Stimulated activated naive B cell treated with anti-CD40 and anti-IgM and Interleukin-4, amounts not matched to agents 10 μg/mL and 1 μg/mL and 100 μg/mL, for 72 hours (primary cell): Measurements from ENCODE around the gene GRIN2D.
A peak's percentile ranks its signal among the peaks of the same experiment; 100 is the strongest.

Experiments
- ATAC-seq, 2 donors: fragments of 150-1000 bp; cut with Tn5 transposase; replicated peaks; 2 replicates each; pipeline ENCODE4 v1.10.0; 2021; ENCODE audit warnings: moderate library complexity in 1 of 2
- DNase-seq: peaks from one replicate; pipeline ENCODE4 v3.0.0; 2021
- H3K27ac Mint-ChIP-seq: one replicate; pipeline ENCODE4 v1.8.0; 2022; ENCODE audit warnings: mild to moderate bottlenecking, mixed read lengths
- H3K27me3 Mint-ChIP-seq, 2 donors: one replicate each; pipeline ENCODE4 v1.8.0; 2022; ENCODE audit warnings: mixed read lengths in 2 of 2
- H3K36me3 Mint-ChIP-seq, 2 donors: one replicate each; pipeline ENCODE4 v1.8.0; 2022; ENCODE audit warnings: mixed read lengths in 2 of 2, mild to moderate bottlenecking in 1 of 2
- H3K4me1 Mint-ChIP-seq, 2 donors: one replicate each; pipeline ENCODE4 v1.8.0; 2022; ENCODE audit warnings: mixed read lengths in 2 of 2, mild to moderate bottlenecking in 1 of 2
- H3K4me3 Mint-ChIP-seq, 2 donors: one replicate each; pipeline ENCODE4 v1.8.0; 2022; ENCODE audit warnings: mild to moderate bottlenecking in 2 of 2, mixed read lengths in 2 of 2, moderate library complexity in 1 of 2
- H3K9me3 Mint-ChIP-seq, 2 donors: one replicate each; pipeline ENCODE4 v1.8.0; 2022; ENCODE audit warnings: mixed read lengths in 2 of 2, mild to moderate bottlenecking in 1 of 2

The GRIN2D gene

GRCh38 chr19:48397263-48398101 is 4.0 kb downstream of the GRIN2D start:
- Mint-ChIP-seq H3K4me3 (peak overlapping the region; percentile 81 to 85), H3K27ac (peak overlapping the region; percentile 85), H3K27me3 (peaks cover 46 to 47% of the 10 kb centered on the region in 2 donors), H3K36me3 (peaks cover 1 to 10% of the 10 kb centered on the region in 2 donors), H3K9me3 (peaks cover 8 to 10% of the 10 kb centered on the region in 2 donors), H3K4me1 (peaks cover 38 to 58% of the 10 kb centered on the region in 2 donors)
- ATAC-seq (no peak), DNase-seq (no peak)

GRCh38 chr19:48398102-48398374 is 4.6 kb downstream of the GRIN2D start:
- Mint-ChIP-seq H3K27ac (peak overlapping the region; percentile 85), H3K36me3 (peaks cover 1 to 10% of the 10 kb centered on the region in 2 donors), H3K27me3 (peaks cover 41 to 47% of the 10 kb centered on the region in 2 donors), H3K4me3 (peak overlapping the region; percentile 81 to 85), H3K9me3 (peaks cover 8 to 10% of the 10 kb centered on the region in 2 donors), H3K4me1 (peaks cover 35 to 54% of the 10 kb centered on the region in 2 donors)
- DNase-seq (no peak), ATAC-seq (no peak)

- Mint-ChIP-seq H3K27me3 (peaks cover 41 to 46% of the 10 kb centered on the region in 2 donors), H3K27ac (no peak overlapping the region), H3K4me3 (peak overlapping the region; percentile 81 to 85), H3K9me3 (peaks cover 8 to 10% of the 10 kb centered on the region in 2 donors), H3K4me1 (peaks cover 38 to 59% of the 10 kb centered on the region in 2 donors), H3K36me3 (peaks cover 1 to 10% of the 10 kb centered on the region in 2 donors)
- peak; percentile 62 to 81 for ATAC-seq
- peak; percentile 75 for DNase-seq
Measured at GRCh38 chr19:48398375-48399235, 5.1 kb downstream of the GRIN2D start.

GRCh38 chr19:48400018-48400742 is 6.7 kb downstream of the GRIN2D start:
- Mint-ChIP-seq H3K4me3 (peak overlapping the region in 1 of 2 donors; percentile 44), H3K27me3 (peaks cover 27 to 30% of the 10 kb centered on the region in 2 donors), H3K27ac (no peak overlapping the region), H3K9me3 (peaks cover 8 to 10% of the 10 kb centered on the region in 2 donors), H3K4me1 (peaks cover 27 to 46% of the 10 kb centered on the region in 2 donors), H3K36me3 (peaks cover 1 to 10% of the 10 kb centered on the region in 2 donors)
- peak; percentile 13 to 37 for ATAC-seq
- DNase-seq: no peak

- H3K4me1 Mint-ChIP-seq: peaks cover 21 to 40% of the 10 kb centered on the region in 2 donors
- DNase-seq (no peak), ATAC-seq (no peak)
- no peak overlapping the region for H3K27ac Mint-ChIP-seq
- no peak overlapping the region for H3K4me3 Mint-ChIP-seq
- H3K9me3 Mint-ChIP-seq: peaks cover 9 to 13% of the 10 kb centered on the region in 2 donors
- peaks cover 25 to 27% of the 10 kb centered on the region in 2 donors for H3K27me3 Mint-ChIP-seq
- peaks cover 1 to 13% of the 10 kb centered on the region in 2 donors for H3K36me3 Mint-ChIP-seq
Measured at GRCh38 chr19:48401287-48401686, 7.8 kb downstream of the GRIN2D start.

GRCh38 chr19:48403606-48404005 is 10.1 kb downstream of the GRIN2D start:
- H3K27me3 Mint-ChIP-seq: peaks cover 21 to 22% of the 10 kb centered on the region in 2 donors
- H3K9me3 Mint-ChIP-seq: peaks cover 9 to 13% of the 10 kb centered on the region in 2 donors
- no peak overlapping the region for H3K4me3 Mint-ChIP-seq
- DNase-seq: no peak
- ATAC-seq: peak; percentile 80 to 82
- no peak overlapping the region for H3K27ac Mint-ChIP-seq
- peaks cover 10 to 25% of the 10 kb centered on the region in 2 donors for H3K4me1 Mint-ChIP-seq
- H3K36me3 Mint-ChIP-seq: peaks cover 0 to 7% of the 10 kb centered on the region in 2 donors

GRCh38 chr19:48405010-48405659 is 11.7 kb downstream of the GRIN2D start:
- ATAC-seq (no peak), DNase-seq (no peak)
- no peak overlapping the region for H3K4me3 Mint-ChIP-seq
- peaks cover 7 to 11% of the 10 kb centered on the region in 2 donors for H3K4me1 Mint-ChIP-seq
- no peak overlapping the region for H3K27ac Mint-ChIP-seq
- peaks cover 1 to 3% of the 10 kb centered on the region in 2 donors for H3K9me3 Mint-ChIP-seq
- H3K27me3 Mint-ChIP-seq: peaks cover 25 to 32% of the 10 kb centered on the region in 2 donors
- H3K36me3 Mint-ChIP-seq: peaks cover 0 to 3% of the 10 kb centered on the region in 2 donors

GRCh38 chr19:48405850-48406249 is 12.4 kb downstream of the GRIN2D start:
- peaks cover 7 to 11% of the 10 kb centered on the region in 2 donors for H3K4me1 Mint-ChIP-seq
- H3K4me3 Mint-ChIP-seq: no peak overlapping the region
- peaks cover 30 to 39% of the 10 kb centered on the region in 2 donors for H3K27me3 Mint-ChIP-seq
- DNase-seq (no peak), ATAC-seq (peak; percentile 29 to 58)
- H3K9me3 Mint-ChIP-seq: peaks cover 1 to 3% of the 10 kb centered on the region in 2 donors
- no peak overlapping the region for H3K27ac Mint-ChIP-seq
- H3K36me3 Mint-ChIP-seq: peaks cover 0 to 3% of the 10 kb centered on the region in 2 donors

- H3K4me1 Mint-ChIP-seq: peaks cover 16 to 30% of the 10 kb centered on the region in 2 donors
- no peak overlapping the region for H3K27ac Mint-ChIP-seq
- no peak overlapping the region for H3K4me3 Mint-ChIP-seq
- peaks cover 0 to 1% of the 10 kb centered on the region in 2 donors for H3K9me3 Mint-ChIP-seq
- ATAC-seq (no peak), DNase-seq (no peak)
- H3K27me3 Mint-ChIP-seq: peaks cover 55 to 74% of the 10 kb centered on the region in 2 donors
- H3K36me3 Mint-ChIP-seq: peaks cover 0 to 2% of the 10 kb centered on the region in 2 donors
Measured at GRCh38 chr19:48413879-48414587, 20.6 kb downstream of the GRIN2D start.

GRCh38 chr19:48415395-48415794 is 21.9 kb downstream of the GRIN2D start:
- peaks cover 18 to 35% of the 10 kb centered on the region in 2 donors for H3K4me1 Mint-ChIP-seq
- H3K9me3 Mint-ChIP-seq: peaks cover 0 to 1% of the 10 kb centered on the region in 2 donors
- peak overlapping the region; percentile 20 for H3K27ac Mint-ChIP-seq
- peaks cover 54 to 70% of the 10 kb centered on the region in 2 donors for H3K27me3 Mint-ChIP-seq
- peak overlapping the region in 1 of 2 donors; percentile 28 for H3K4me3 Mint-ChIP-seq
- ATAC-seq (peak; percentile 40 to 60), DNase-seq (no peak)
- peaks cover 0 to 2% of the 10 kb centered on the region in 2 donors for H3K36me3 Mint-ChIP-seq

- Mint-ChIP-seq H3K4me3 (peak overlapping the region in 1 of 2 donors; percentile 22), H3K4me1 (peaks cover 18 to 35% of the 10 kb centered on the region in 2 donors), H3K27ac (no peak overlapping the region)
Measured at GRCh38 chr19:48415806-48416221, 22.3 kb downstream of the GRIN2D start.

GRCh38 chr19:48417421-48417820 is 24.0 kb downstream of the GRIN2D start:
- ATAC-seq (no peak), DNase-seq (no peak)
- Mint-ChIP-seq H3K27me3 (peaks cover 44 to 70% of the 10 kb centered on the region in 2 donors), H3K4me3 (no peak overlapping the region), H3K4me1 (peaks cover 18 to 35% of the 10 kb centered on the region in 2 donors), H3K27ac (no peak overlapping the region), H3K9me3 (peaks cover 0 to 1% of the 10 kb centered on the region in 2 donors), H3K36me3 (peaks cover 0 to 2% of the 10 kb centered on the region in 2 donors)

More at GRCh38 chr19:48415806-48416221, 22.3 kb downstream of the GRIN2D start:
- peaks cover 0 to 2% of the 10 kb centered on the region in 2 donors for H3K36me3 Mint-ChIP-seq
- peaks cover 50 to 66% of the 10 kb centered on the region in 2 donors for H3K27me3 Mint-ChIP-seq
- H3K9me3 Mint-ChIP-seq: peaks cover 0 to 1% of the 10 kb centered on the region in 2 donors
- ATAC-seq: no peak
- no peak for DNase-seq
